Fibroblast of mammary gland (primary cell): ENCODE measurements around the gene TAF1B.
"Not testable (repeated sequence)": the region's sequence is repeated elsewhere in the genome, so short reads cannot be mapped to it uniquely, and the experiment has no call there.

Source experiments
- DNase-seq: peaks from one replicate; pipeline ENCODE4 v3.0.0-alpha.2; 2010; ENCODE audit warnings: low read depth
- H3K4me3 ChIP-seq: 2 replicates; pipeline ENCODE4 v1.5.1; 2011; ENCODE audit warnings: low read depth, mild to moderate bottlenecking, low read length, moderate library complexity; ENCODE audit not compliant: control insufficient read depth
- CTCF ChIP-seq: conservative IDR thresholded peaks from 2 replicates; pipeline ENCODE4 v1.5.1; 2011; ENCODE audit warnings: low read depth, low read length, inconsistent platforms; ENCODE audit not compliant: control insufficient read depth, insufficient read depth

Gene TAF1B

DNA sequence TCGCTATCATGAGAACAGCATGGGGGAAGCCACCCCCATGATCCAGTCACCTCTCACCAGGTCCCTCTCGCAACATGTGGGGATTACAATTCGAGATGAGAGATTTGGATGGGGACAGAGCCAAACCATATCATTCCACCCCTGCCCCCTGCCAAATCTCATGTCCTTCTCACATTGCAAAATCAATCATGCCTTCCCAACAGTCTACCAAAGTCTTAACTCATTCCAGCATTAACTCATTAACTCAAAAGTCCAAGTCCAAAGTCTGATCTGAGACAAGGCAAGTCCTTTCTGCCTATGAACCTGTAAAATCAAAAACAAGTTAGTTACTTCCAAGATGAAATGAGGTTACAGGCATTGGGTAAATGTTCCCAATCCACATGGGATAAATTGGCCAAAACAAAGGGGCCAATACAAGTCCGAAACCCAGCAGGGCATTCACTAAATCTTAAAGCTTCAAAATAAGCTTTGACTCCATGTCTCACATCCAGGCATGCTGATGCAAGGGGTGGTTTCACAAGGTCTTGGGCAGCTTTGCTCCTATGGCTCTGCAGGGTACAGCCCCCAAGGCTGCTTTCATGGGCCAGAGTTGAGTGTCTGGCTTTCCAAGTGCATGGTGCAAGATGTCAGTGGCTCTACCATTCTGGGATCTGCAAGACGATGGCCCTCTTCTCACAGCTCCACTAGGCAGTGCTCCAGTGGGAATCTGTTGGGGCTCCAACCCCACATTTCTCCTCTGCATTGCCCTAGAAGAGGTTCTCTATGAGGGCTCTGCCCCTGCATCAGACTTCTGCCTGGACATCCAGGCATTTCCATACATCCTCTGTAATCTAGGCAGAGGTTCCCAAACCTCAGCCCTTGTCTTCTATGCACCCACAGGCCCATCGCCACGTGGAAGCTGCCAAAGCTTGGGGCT lies 14.8 kb downstream of the TAF1B start:
- no peak for DNase-seq
- TF ChIP-seq CTCF = no peak

DNA sequence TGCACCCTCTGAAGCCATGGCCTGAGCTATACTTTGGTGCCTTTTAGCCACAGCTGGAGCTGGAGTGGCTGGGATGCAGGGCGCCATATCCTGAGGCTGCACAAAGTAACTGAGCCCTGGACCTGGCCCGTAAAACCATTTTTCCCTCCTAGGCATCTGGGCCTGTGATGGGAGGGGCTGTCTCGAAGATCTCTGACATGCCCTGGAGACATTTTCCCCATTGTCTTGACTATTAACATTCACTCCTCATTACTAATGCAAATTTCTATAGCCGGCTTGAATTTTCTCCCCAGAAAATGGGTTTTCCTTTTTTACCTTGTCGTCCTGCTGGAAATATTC lies 15.4 kb downstream of the TAF1B start:
- no peak overlapping the region for H3K4me3 ChIP-seq
- TF ChIP-seq CTCF = no peak
- no peak for DNase-seq

More for the DNA sequence above, 14.8 kb downstream of the TAF1B start:
- H3K4me3 ChIP-seq = no peak overlapping the region

GRCh38 chr2:9860922-9861580 lies 17.8 kb downstream of the TAF1B start:
- H3K4me3 ChIP-seq, DNase-seq: not testable (repeated sequence)

DNA sequence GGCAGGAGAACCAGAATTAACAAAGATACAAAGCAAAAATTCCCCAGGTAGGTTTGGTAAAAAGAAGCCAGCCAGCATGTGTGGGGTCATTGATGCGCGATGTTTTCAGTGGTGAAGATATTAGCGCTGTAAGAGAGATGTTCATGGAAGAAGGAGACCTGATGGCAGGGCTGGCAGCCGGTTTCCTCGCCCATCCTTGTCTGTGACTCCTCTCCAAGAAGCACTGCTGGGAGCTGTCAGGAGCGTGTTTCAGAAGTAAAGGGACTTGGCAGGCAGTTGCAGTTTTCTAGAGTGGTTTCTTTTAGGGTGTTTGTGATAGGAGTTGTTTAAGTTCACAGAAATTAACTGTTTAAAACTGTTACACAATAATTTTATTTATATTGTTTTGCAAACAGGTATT lies 24.6 kb downstream of the TAF1B start:
- H3K4me3 ChIP-seq = no peak overlapping the region
- no peak for DNase-seq
- TF ChIP-seq CTCF = no peak

- TF ChIP-seq CTCF = no peak
- no peak for DNase-seq
- no peak overlapping the region for H3K4me3 ChIP-seq
Observed at GRCh38 chr2:9873337-9873736, 30.1 kb downstream of the TAF1B start.

- TF ChIP-seq CTCF = no peak
- H3K4me3 ChIP-seq = no peak overlapping the region
- DNase-seq = no peak
Observed at GRCh38 chr2:9877026-9877425, 33.8 kb downstream of the TAF1B start.

- TF ChIP-seq CTCF = no peak
- no peak for DNase-seq
- H3K4me3 ChIP-seq = no peak overlapping the region
Observed at GRCh38 chr2:9877726-9878125, 34.5 kb downstream of the TAF1B start.
